Prostate gland (tissue), 2 donors: ENCODE data around the gene KRTDAP. TPM values are rescaled to one million over a fixed set of nuclear protein-coding genes. Genes with fewer than 3 reads are reported as not detected.

Experiments
- DNase-seq: peaks from one replicate; pipeline ENCODE4 v3.0.0-alpha.2; 2019; ENCODE audit warnings: low spot score
- H3K27ac ChIP-seq, 2 donors: fragments of 200-600 bp; sonication (generic); 2 replicates each; pipeline ENCODE4 v1.5.1; 2017 to 2019
- H3K27me3 ChIP-seq: fragments of 200-600 bp; sonication (generic); replicated peaks from 2 replicates; pipeline ENCODE4 v1.5.1; 2019; ENCODE audit not compliant: insufficient read depth
- H3K36me3 ChIP-seq, 2 donors: fragments of 200-600 bp; sonication (generic); 1 replicate in 1 of 2; 2 replicates in 1 of 2; pipeline versions ENCODE4 v1.5.1 to v1.8.1; 2017 to 2019
- H3K4me1 ChIP-seq: fragments of 200-600 bp; sonication (generic); replicated peaks from 2 replicates; pipeline ENCODE4 v1.5.1; 2019
- H3K4me3 ChIP-seq, 2 donors: fragments of 200-600 bp; sonication (generic); 2 replicates each; pipeline ENCODE4 v1.5.1; 2017 to 2019
- H3K9me3 ChIP-seq: fragments of 200-600 bp; sonication (generic); 2 replicates; pipeline ENCODE4 v1.5.1; 2017
- POLR2A ChIP-seq: fragments of 450-650 bp; IDR thresholded peaks from one replicate; pipeline ENCODE4 v1.6.1; 2016; ENCODE audit warnings: antibody characterized with exemption, mild to moderate bottlenecking
- POLR2AphosphoS5 ChIP-seq: sonication (generic); formaldehyde crosslinking; IDR thresholded peaks from one replicate; pipeline ENCODE4 v1.6.1; 2017; ENCODE audit warnings: antibody characterized with exemption
- WGBS: methylation state at CpG from one replicate; pipeline ENCODE4 v1.1.5; 2018; 5-methylcytosine and 5-hydroxymethylcytosine counted together
- intact Hi-C: fragments of 100-400 bp; cut with DNase I; formaldehyde crosslinking; loops from one replicate; pipeline ENCODE4 v1.14.2; 2022
- total RNA-seq, 2 donors: library from RNA; depleted of rRNA; stranded (reverse); fragments of >200 nt; gene quantifications; one replicate each; pipeline ENCODE4 v1.1.0, GENCODE V29; 2016
- TF ChIP-seq, protein P1 (sequence below), 4 experiments: fragments of 200-600 bp in 2 of 4; fragments of 450-650 bp in 2 of 4; sonication (generic) in 2 of 4; IDR thresholded peaks; 1 replicate in 3 of 4; 2 replicates in 1 of 4; pipeline ENCODE4 v1.5.1; 2016 to 2019; ENCODE audit warnings: antibody characterized with exemption in 4 of 4, mild to moderate bottlenecking in 2 of 4, moderate library complexity in 2 of 4

The KRTDAP gene
- total RNA-seq, 2 donors from 2014 or later: 3.6 to 58.6 TPM

DNA sequence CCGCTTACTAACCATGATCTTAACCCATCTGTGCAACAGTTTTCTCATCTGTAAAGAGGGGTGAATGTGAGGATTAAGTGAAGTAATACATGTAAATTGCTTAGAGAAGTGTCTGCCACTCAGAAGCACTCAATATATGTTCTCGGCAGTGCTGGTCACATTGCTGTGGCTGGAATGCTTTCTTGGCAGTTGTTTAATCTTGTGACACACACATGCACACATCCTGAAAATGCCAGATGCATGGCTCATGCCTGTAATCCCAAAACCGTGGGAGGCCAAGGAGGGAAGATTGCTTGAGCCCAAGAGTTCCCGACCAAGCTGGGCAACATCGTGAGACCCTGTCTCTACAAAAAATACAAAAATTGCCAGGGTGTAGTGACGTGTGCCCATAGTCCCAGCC is 28.0 kb upstream of the KRTDAP start:
- intact Hi-C loops: no loop called here
- Histone ChIP-seq H3K4me3 (no peak overlapping the region), H3K27me3 (peaks cover 4% of the 10 kb centered on the region), H3K9me3 (no peaks in the 10 kb centered on the region), H3K36me3 (no peaks in the 10 kb centered on the region), H3K27ac (no peak overlapping the region), H3K4me1 (no peaks in the 10 kb centered on the region)
- DNase-seq: no peak
- TF ChIP-seq POLR2A (no peak), POLR2AphosphoS5 (no peak)
- TF ChIP-seq, protein P1, sequence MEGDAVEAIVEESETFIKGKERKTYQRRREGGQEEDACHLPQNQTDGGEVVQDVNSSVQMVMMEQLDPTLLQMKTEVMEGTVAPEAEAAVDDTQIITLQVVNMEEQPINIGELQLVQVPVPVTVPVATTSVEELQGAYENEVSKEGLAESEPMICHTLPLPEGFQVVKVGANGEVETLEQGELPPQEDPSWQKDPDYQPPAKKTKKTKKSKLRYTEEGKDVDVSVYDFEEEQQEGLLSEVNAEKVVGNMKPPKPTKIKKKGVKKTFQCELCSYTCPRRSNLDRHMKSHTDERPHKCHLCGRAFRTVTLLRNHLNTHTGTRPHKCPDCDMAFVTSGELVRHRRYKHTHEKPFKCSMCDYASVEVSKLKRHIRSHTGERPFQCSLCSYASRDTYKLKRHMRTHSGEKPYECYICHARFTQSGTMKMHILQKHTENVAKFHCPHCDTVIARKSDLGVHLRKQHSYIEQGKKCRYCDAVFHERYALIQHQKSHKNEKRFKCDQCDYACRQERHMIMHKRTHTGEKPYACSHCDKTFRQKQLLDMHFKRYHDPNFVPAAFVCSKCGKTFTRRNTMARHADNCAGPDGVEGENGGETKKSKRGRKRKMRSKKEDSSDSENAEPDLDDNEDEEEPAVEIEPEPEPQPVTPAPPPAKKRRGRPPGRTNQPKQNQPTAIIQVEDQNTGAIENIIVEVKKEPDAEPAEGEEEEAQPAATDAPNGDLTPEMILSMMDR (IDR thresholded peaks at IDR 0.05): no peak
- WGBS: 76% methylated on average over 6 of the region's 6 CpGs

- Histone ChIP-seq H3K36me3 (no peaks in the 10 kb centered on the region), H3K27me3 (peaks cover 4% of the 10 kb centered on the region), H3K9me3 (no peaks in the 10 kb centered on the region), H3K4me3 (no peak overlapping the region), H3K27ac (no peak overlapping the region), H3K4me1 (no peaks in the 10 kb centered on the region)
- intact Hi-C loops: no loop called here
- TF ChIP-seq POLR2A (no peak), POLR2AphosphoS5 (no peak)
- TF ChIP-seq, protein P1 (IDR thresholded peaks at IDR 0.05): no peak
- WGBS: 79% methylated on average over 2 of the region's 2 CpGs
- DNase-seq: no peak
These were observed 27.1 kb upstream of the KRTDAP start for GRCh38 chr19:35517342-35517741.

DNA sequence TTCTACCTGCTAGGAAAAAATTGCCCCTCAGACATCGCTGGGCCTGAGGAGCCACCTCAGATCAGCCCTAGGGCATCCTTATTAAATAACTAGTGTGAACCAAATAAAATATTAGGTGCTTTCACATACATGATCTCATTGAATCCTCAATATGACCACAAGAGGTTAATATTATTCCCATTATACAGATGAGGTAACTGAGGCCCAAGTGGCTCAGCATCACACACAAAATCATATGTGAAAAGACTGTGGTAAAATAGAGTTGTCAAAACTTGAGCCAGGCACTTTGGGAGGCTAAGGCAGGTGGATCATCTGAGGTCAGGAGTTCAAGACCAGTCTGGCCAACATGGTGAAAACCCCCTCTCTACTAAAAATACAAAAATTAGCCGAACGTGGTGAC is 26.0 kb upstream of the KRTDAP start:
- intact Hi-C loops: no loop called here

DNA sequence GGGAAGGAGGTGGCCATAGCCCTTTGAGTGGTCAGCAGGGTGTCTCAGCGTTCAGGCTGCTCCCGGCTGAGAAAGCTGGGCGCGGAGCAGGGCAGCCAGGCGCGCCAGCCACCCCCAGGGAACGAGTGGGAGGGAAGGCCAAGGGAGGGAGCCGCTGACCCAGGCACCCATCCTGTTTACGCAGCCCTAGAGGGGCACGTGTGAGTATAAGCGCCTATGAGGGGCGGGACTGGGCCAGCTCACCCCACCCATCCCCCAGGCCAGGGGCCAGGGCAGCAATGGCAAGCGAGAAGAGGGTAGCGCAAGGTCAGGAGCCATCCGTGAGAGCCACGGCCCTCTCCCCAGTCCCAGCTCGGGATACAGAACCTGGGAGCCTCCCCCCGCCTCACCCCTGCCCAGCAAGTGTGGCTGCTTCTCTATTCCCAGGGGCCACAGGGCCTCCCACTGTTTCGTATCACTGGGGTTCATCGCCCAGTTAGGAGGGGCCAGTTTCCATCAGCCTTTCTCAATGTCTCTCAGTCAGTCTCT is 24.1 kb upstream of the KRTDAP start:
- H3K27me3 ChIP-seq: peaks cover 4% of the 10 kb centered on the region
- no peak for DNase-seq
- no peaks in the 10 kb centered on the region for H3K36me3 ChIP-seq
- TF ChIP-seq POLR2AphosphoS5: no peak
- 27% methylated on average over 20 of the region's 20 CpGs for WGBS
- H3K9me3 ChIP-seq: no peaks in the 10 kb centered on the region
- intact Hi-C loops: no loop called here
- H3K4me1 ChIP-seq: no peaks in the 10 kb centered on the region
- H3K27ac ChIP-seq: no peak overlapping the region
- H3K4me3 ChIP-seq: no peak overlapping the region

More for the DNA sequence above, 26.0 kb upstream of the KRTDAP start:
- H3K27ac ChIP-seq: no peak overlapping the region
- TF ChIP-seq, protein P1 (IDR thresholded peaks at IDR 0.05): no peak
- TF ChIP-seq POLR2A (no peak), POLR2AphosphoS5 (no peak)
- H3K27me3 ChIP-seq: peaks cover 4% of the 10 kb centered on the region
- WGBS: 83% methylated on average over 3 of the region's 3 CpGs
- no peaks in the 10 kb centered on the region for H3K36me3 ChIP-seq
- no peaks in the 10 kb centered on the region for H3K4me1 ChIP-seq
- DNase-seq: no peak
- no peak overlapping the region for H3K4me3 ChIP-seq
- H3K9me3 ChIP-seq: no peaks in the 10 kb centered on the region

DNA sequence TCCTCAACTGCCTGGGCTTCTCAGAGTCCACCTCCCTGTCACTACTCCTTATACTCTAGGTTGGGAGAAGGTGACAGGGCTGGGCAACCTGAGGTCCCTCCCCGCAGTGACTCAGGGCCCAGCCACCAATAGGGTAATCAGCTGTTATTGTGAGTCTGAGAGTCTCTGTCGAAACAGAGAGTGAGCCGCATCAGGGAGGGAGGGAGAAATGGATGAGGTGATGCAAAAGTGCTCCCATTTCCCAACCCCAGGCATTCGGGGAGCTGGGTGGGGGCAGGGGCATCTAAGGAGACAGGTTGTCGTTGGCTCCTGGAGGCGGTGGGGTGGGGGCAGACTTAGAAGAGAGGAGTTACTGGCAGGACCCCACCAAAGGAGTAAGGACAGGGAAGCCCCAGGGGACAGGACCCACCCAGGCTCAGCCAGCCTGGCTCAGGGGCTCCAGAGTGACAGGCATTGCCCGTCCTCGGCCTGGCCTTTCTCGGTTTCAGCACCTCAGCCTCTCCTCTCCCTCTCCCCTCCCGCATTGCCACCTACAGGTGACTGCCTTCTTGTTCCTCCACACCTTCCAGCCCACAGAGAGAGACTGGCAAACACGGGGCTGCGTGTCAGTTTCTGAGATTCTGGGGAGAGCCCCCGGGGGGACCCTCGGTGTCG is 23.5 kb upstream of the KRTDAP start, which contains the start of gene DMKN:
Gene DMKN, minus strand, starts transcription at position 22 of the 654 bp plus-strand sequence. CDS start 174 bp downstream, outside the sequence.
- Histone ChIP-seq H3K4me1 (no peaks in the 10 kb centered on the region), H3K27ac (no peak within 1 kb of the TSS), H3K4me3 (no peak within 1 kb of the TSS), H3K27me3 (peaks cover 4% of the 10 kb centered on the region), H3K36me3 (no peaks in the 10 kb centered on the region), H3K9me3 (no peaks in the 10 kb centered on the region)
- WGBS: 22% methylated on average over 15 of the region's 15 CpGs
- no peak for TF ChIP-seq POLR2A
- DNase-seq: no peak
- intact Hi-C loops: no loop called here
